Measurements from ENCODE around the gene CA7. TPM values are rescaled to one million over a fixed set of nuclear protein-coding genes. Genes with fewer than 3 reads are reported as not detected.

Gene CA7
- total RNA-seq, 2 donors from 2014 or later = not detected

DNA sequence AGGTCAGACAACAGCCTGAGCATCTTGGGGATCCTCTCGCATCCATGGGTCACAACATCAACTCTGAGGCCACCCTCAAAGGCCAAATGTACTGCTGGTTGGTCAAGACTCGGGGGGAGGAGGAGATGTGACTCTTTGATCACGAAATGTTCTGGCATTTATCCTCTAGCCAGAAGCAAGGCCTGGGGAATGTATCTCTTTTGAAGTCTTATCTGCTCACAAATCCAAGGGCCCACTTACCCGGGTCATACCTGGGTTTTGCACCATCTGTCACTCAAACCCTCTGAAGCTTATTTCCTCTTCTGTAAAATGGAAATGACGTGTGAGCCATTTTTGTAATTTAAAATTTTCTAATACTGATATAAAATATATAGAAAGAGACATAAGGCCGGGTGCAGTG lies 13.2 kb downstream of the CA7 start:
- no peak overlapping the region for H3K27ac ChIP-seq
- no peaks in the 10 kb centered on the region for H3K36me3 ChIP-seq
- peaks cover 0 to 7% of the 10 kb centered on the region in 2 donors for H3K4me1 ChIP-seq
- DNase-seq (ENCODE audit: low spot score) = no peak
- H3K27me3 ChIP-seq = no peaks in the 10 kb centered on the region
- H3K9me3 ChIP-seq = no peaks in the 10 kb centered on the region
- TF ChIP-seq, protein P1, sequence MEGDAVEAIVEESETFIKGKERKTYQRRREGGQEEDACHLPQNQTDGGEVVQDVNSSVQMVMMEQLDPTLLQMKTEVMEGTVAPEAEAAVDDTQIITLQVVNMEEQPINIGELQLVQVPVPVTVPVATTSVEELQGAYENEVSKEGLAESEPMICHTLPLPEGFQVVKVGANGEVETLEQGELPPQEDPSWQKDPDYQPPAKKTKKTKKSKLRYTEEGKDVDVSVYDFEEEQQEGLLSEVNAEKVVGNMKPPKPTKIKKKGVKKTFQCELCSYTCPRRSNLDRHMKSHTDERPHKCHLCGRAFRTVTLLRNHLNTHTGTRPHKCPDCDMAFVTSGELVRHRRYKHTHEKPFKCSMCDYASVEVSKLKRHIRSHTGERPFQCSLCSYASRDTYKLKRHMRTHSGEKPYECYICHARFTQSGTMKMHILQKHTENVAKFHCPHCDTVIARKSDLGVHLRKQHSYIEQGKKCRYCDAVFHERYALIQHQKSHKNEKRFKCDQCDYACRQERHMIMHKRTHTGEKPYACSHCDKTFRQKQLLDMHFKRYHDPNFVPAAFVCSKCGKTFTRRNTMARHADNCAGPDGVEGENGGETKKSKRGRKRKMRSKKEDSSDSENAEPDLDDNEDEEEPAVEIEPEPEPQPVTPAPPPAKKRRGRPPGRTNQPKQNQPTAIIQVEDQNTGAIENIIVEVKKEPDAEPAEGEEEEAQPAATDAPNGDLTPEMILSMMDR (IDR thresholded peaks at IDR 0.05) = no peak
- H3K4me3 ChIP-seq = no peak overlapping the region

DNA sequence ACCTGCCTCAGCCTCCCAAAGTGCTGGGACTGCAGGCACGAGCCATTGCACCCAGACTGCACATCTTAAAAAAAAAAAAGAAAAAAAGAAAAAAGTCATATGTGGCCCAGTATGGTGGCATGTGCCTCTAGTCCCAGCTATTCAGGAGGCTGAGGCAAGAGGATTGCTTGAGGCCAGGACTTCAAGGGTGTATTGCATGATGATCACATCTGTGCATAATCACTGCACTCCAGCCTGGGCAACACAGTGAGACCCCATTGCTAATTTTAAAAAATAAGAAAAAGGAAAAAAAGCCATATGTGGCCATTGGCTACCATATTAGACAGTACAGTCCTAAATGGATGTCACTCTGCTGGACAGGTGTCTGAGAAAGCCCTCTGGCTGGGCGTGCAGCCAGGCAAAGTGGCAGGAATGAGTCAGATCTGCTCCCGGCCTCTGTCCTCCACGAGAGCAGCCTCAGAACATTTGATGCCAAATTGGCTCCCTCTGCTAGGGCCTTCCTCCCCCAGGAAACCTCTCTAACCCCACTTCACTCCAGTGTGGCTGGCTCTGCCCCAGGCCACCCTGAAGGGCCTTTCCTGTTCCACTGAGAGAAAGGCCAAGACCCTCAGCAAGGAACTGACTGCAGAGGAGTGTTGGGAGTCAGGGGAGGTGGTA lies 14.7 kb downstream of the CA7 start:
- Histone ChIP-seq H3K4me1 (peaks cover 0 to 7% of the 10 kb centered on the region in 2 donors), H3K27me3 (no peaks in the 10 kb centered on the region), H3K27ac (no peak overlapping the region), H3K9me3 (no peaks in the 10 kb centered on the region), H3K36me3 (no peaks in the 10 kb centered on the region), H3K4me3 (no peak overlapping the region)
- TF ChIP-seq, protein P1 (IDR thresholded peaks at IDR 0.05) = no peak
- DNase-seq (ENCODE audit: low spot score) = peak; percentile 64

DNA sequence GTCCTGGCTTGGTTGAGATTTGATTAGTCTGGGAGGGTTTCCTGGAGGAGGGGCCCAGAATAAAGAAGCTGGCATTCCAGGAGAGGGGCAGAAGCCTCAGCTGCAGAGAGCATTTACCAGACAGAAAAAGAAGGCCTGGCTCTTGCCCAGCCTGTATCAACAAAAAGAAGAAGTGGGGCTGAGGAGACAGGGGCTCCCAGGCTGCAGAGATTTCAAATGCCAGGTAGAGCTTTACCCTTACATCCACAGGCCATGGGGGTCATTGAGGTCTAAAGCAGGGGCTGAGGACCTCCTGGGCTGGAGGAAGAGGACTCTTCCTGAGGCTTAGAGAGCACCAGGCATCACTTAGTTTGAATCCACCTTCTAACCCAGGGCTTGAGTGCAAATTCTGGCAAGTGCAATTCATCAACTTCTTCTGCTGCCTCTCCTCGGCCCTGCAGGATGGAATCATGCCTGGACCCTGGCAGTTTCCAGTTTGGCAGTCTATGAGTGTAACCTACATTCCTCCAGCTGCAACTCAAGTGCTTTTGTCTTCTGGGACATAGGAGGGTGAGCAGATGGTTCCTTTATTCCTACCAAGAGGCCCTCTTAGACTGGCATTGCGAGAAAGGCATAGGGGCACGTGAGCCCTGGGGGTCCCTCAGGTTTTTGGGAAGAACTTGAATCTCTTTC lies 15.3 kb downstream of the CA7 start:
- TF ChIP-seq, protein P1 (IDR thresholded peaks at IDR 0.05) = no peak
- Histone ChIP-seq H3K27me3 (no peaks in the 10 kb centered on the region), H3K4me1 (peaks cover 0 to 7% of the 10 kb centered on the region in 2 donors), H3K36me3 (no peaks in the 10 kb centered on the region), H3K9me3 (no peaks in the 10 kb centered on the region), H3K4me3 (no peak overlapping the region), H3K27ac (no peak overlapping the region)
- no peak for DNase-seq (ENCODE audit: low spot score)

DNA sequence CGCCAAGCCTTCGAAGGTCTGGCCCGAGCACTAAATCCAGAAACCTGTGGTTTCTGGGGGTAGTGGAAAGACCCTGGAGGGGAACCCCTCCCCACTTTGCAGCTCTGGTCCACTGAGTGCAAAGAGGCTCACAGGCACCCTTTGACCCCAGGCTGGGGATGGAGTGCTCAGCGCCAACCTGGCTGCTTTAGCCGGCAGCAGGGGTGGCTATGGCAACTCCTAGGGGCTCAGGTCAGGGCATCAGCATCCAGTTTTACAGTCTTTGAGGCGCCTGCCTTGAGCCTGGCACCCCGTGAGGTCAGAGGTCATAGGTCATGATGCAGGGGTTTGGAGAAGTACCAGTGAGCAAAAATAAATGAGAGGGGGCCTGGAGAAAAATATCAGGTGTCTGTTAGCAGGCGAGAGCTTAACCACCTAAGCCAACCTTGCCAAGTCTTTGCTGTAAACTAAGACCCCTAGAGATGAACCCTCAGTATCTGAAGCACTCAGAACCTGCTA lies 17.9 kb downstream of the CA7 start:
- H3K4me3 ChIP-seq = no peak overlapping the region
- H3K27ac ChIP-seq = no peak overlapping the region
- no peaks in the 10 kb centered on the region for H3K9me3 ChIP-seq
- H3K4me1 ChIP-seq = peaks cover 0 to 7% of the 10 kb centered on the region in 2 donors
- TF ChIP-seq, protein P1 (IDR thresholded peaks at IDR 0.05) = no peak
- DNase-seq (ENCODE audit: low spot score) = no peak
- no peaks in the 10 kb centered on the region for H3K36me3 ChIP-seq
- H3K27me3 ChIP-seq = no peaks in the 10 kb centered on the region

DNA sequence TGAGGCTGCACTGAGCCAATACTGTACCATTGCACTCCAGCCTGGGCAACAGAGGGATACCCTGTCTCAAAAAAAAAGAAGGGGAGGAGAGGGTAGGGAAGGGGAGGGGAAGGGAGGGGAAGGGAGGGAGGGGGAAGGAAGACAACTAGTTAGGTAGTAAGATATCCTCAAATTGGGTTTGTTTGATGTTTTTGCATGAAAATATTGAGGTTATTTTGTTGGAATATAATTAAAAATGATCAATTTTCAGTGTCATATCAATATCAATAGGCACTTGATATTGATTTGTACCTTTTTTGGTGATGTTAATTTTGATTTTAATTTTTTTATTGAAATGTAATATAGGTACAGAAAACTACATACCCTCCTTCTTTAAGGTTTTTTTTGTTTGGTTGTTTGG lies 19.5 kb downstream of the CA7 start:
- Histone ChIP-seq H3K27ac (no peak overlapping the region), H3K9me3 (no peaks in the 10 kb centered on the region), H3K4me1 (peaks cover 0 to 7% of the 10 kb centered on the region in 2 donors), H3K4me3 (no peak overlapping the region), H3K27me3 (no peaks in the 10 kb centered on the region), H3K36me3 (no peaks in the 10 kb centered on the region)
- no peak for DNase-seq (ENCODE audit: low spot score)
- TF ChIP-seq, protein P1 (IDR thresholded peaks at IDR 0.05) = no peak

Measured in right atrium auricular region (tissue), 2 donors.